PC-3 (cell line): ENCODE results near the gene CACNA1C. TPM values are rescaled to one million over a fixed set of nuclear protein-coding genes. Genes with fewer than 3 reads are reported as not detected.

Source experiments
- ATAC-seq: fragments of 200-7000 bp; cut with Tn5 transposase; 2 replicates; pipeline ENCODE4 v1.9.1; 2020; ENCODE audit warnings: mild to moderate bottlenecking, moderate library complexity
- BruUV-seq: library from RNA; stranded (reverse); fragments of 400-500 nt; replicated peaks from 2 replicates; lab custom pipeline; 2021; lab: Mats Ljungman, UMichigan
- CTCF ChIA-PET: fragments of 300-600 bp; sonication (Branson Sonifier 250); formaldehyde crosslinking; loops from one replicate; lab custom pipeline; 2022; ENCODE audit warnings: antibody characterized with exemption; lab: Charles Lee
- POLR2A ChIA-PET: fragments of 300-600 bp; sonication (Branson Sonifier 250); formaldehyde crosslinking; loops from one replicate; lab custom pipeline; 2022; ENCODE audit warnings: antibody characterized with exemption; ENCODE audit not compliant: unreplicated experiment; lab: Charles Lee
- DNase-seq: peaks from one replicate; pipeline ENCODE4 v3.0.0-alpha.2; 2015
- H2AFZ ChIP-seq: fragments of 300-600 bp; sonication (generic); 2 replicates; pipeline ENCODE4 v1.6.0; 2016; ENCODE audit warnings: antibody characterized with exemption, low read length
- H3F3A ChIP-seq: fragments of 300-600 bp; sonication (generic); one replicate; pipeline ENCODE4 v1.6.0; 2017; ENCODE audit warnings: antibody characterized with exemption, low read length, control low read depth, mild to moderate bottlenecking; ENCODE audit not compliant: unreplicated experiment
- H3K27ac ChIP-seq: fragments of 300-600 bp; sonication (generic); 2 replicates; pipeline ENCODE4 v1.5.1; 2016; ENCODE audit warnings: mild to moderate bottlenecking, low read length
- H3K27me3 ChIP-seq: fragments of 300-600 bp; sonication (generic); 2 replicates; pipeline ENCODE4 v1.6.1; 2016; ENCODE audit warnings: low read length, mixed read lengths
- H3K36me3 ChIP-seq: fragments of 300-600 bp; sonication (generic); 2 replicates; pipeline ENCODE4 v1.6.1; 2016; ENCODE audit warnings: low read depth, mixed run types, low read length, mixed read lengths
- H3K4me1 ChIP-seq: fragments of 300-600 bp; sonication (generic); 2 replicates; pipeline ENCODE4 v1.5.1; 2016; ENCODE audit warnings: low read length; ENCODE audit not compliant: insufficient read depth
- H3K4me2 ChIP-seq: fragments of 300-600 bp; sonication (generic); 2 replicates; pipeline ENCODE4 v1.6.0; 2016; ENCODE audit warnings: low read length
- H3K4me3 ChIP-seq: fragments of 300-600 bp; sonication (generic); 2 replicates; pipeline ENCODE4 v1.5.1; 2016; ENCODE audit warnings: mild to moderate bottlenecking, low read length, mixed read lengths
- H3K79me2 ChIP-seq: fragments of 300-600 bp; sonication (generic); 2 replicates; pipeline ENCODE4 v1.6.1; 2017; ENCODE audit warnings: low read length, mixed read lengths
- H3K9ac ChIP-seq: fragments of 300-600 bp; sonication (generic); 2 replicates; pipeline ENCODE4 v1.6.0; 2016; ENCODE audit warnings: mild to moderate bottlenecking, low read length
- H3K9me2 ChIP-seq: fragments of 300-600 bp; sonication (generic); replicated peaks from 2 replicates; pipeline ENCODE4 v1.6.1; 2016; ENCODE audit warnings: mixed run types, low read length, mixed read lengths
- H3K9me3 ChIP-seq: fragments of 300-600 bp; sonication (generic); 2 replicates; pipeline ENCODE4 v1.6.1; 2016; ENCODE audit warnings: low read length, mixed read lengths
- H4K20me1 ChIP-seq: fragments of 300-600 bp; sonication (generic); 2 replicates; pipeline ENCODE4 v1.6.1; 2016; ENCODE audit warnings: low read length, mixed read lengths
- CTCF ChIP-seq: fragments of 300-600 bp; sonication (generic); conservative IDR thresholded peaks from 2 replicates; pipeline ENCODE4 v1.5.1; 2017; ENCODE audit warnings: antibody characterized with exemption, low read depth, mild to moderate bottlenecking, low read length
- EZH2 ChIP-seq: fragments of 300-600 bp; sonication (generic); IDR thresholded peaks from one replicate; pipeline ENCODE4 v1.6.1; 2017; ENCODE audit warnings: antibody characterized with exemption, mild to moderate bottlenecking, low read length; ENCODE audit not compliant: unreplicated experiment
- EZH2phosphoT487 ChIP-seq: fragments of 300-600 bp; sonication (generic); IDR thresholded peaks from 2 replicates; pipeline ENCODE4 v1.6.1; 2018; ENCODE audit warnings: mild to moderate bottlenecking, antibody characterized with exemption, low read length, borderline replicate concordance
- intact Hi-C: fragments of 100-400 bp; cut with micrococcal nuclease; formaldehyde crosslinking; loops from 2 replicates; pipeline ENCODE4 v1.9.0; 2023
- total RNA-seq: library from RNA; depleted of rRNA; stranded (reverse); fragments of >200 nt; gene quantifications from 2 replicates; pipeline ENCODE4 v1.2.3, GENCODE V29; 2014

The CACNA1C gene
- total RNA-seq, 1 experiment from 2014 or later, result not detected

- no peak for DNase-seq
- Histone ChIP-seq H3K9me3 (no peaks in the 10 kb centered on the region), H3K4me3 (no peak overlapping the region), H3K4me2 (no peak overlapping the region), H4K20me1 (no peaks in the 10 kb centered on the region), H3K36me3 (no peaks in the 10 kb centered on the region), H3F3A (no peaks in the 10 kb centered on the region), H3K4me1 (no peaks in the 10 kb centered on the region), H3K79me2 (no peaks in the 10 kb centered on the region), H3K9me2 (no peaks in the 10 kb centered on the region), H2AFZ (no peak overlapping the region), H3K27me3 (peaks cover 21% of the 10 kb centered on the region), H3K9ac (no peak overlapping the region), H3K27ac (no peak overlapping the region)
- ChIA-PET CTCF (no interaction called here), POLR2A (no interaction called here)
- ATAC-seq, result no peak
- BruUV-seq, result no TSS peak
- intact Hi-C loops, result no loop called here
- TF ChIP-seq EZH2phosphoT487 (no peak), EZH2 (no peak), CTCF (no peak)
Measured at GRCh38 chr12:2359725-2360629, 307.2 kb downstream of the CACNA1C start.

- H3K4me1 ChIP-seq, result no peaks in the 10 kb centered on the region
- H3K9ac ChIP-seq, result no peak overlapping the region
- ATAC-seq (no peak), DNase-seq (peak; percentile 19)
- no TSS peak for BruUV-seq
- H2AFZ ChIP-seq, result no peak overlapping the region
- no peak overlapping the region for H3K4me3 ChIP-seq
- ChIA-PET CTCF (no interaction called here), POLR2A (interaction anchor here (0.6 kb wide), 1 partner anchor 76 kb away, joined by 4 read pairs; no protein-coding TSS in a partner anchor)
- H3K9me3 ChIP-seq, result no peaks in the 10 kb centered on the region
- TF ChIP-seq CTCF, result peak; percentile 40
- no peak for TF ChIP-seq EZH2
- no peaks in the 10 kb centered on the region for H3F3A ChIP-seq
- no peaks in the 10 kb centered on the region for H3K9me2 ChIP-seq
- H3K4me2 ChIP-seq, result no peak overlapping the region
- H3K36me3 ChIP-seq, result no peaks in the 10 kb centered on the region
- intact Hi-C loops, result no loop called here
- no peak overlapping the region for H3K27ac ChIP-seq
- peaks cover 19% of the 10 kb centered on the region for H3K27me3 ChIP-seq
- no peaks in the 10 kb centered on the region for H4K20me1 ChIP-seq
- H3K79me2 ChIP-seq, result no peaks in the 10 kb centered on the region
Measured at GRCh38 chr12:2360630-2361170, 307.9 kb downstream of the CACNA1C start.
